ENCODE measurements around the gene ACTR3.

The ACTR3 gene

GRCh38 chr2:113854208-113854607 lies 35.7 kb upstream of the ACTR3 start:
- Histone ChIP-seq H3K9me3 (ENCODE audit: insufficient read depth, low read length, severe bottlenecking) (no peaks in the 10 kb centered on the region), H3K4me3 (ENCODE audit: low read depth in 1 of 2, low read length in 2 of 2) (no peak overlapping the region), H2AFZ (ENCODE audit: low read depth, low read length) (no peak overlapping the region), H3K27me3 (ENCODE audit: insufficient read depth, low read length, poor library complexity) (no peaks in the 10 kb centered on the region), H3K9ac (ENCODE audit: low read depth, low read length) (no peak overlapping the region), H3K79me2 (ENCODE audit: insufficient read depth, low read length) (no peaks in the 10 kb centered on the region), H4K20me1 (ENCODE audit: insufficient read depth, low read length) (no peaks in the 10 kb centered on the region), H3K4me2 (ENCODE audit: insufficient read depth, low read length) (no peak overlapping the region), H3K36me3 (ENCODE audit: insufficient read depth, low read length) (no peaks in the 10 kb centered on the region), H3K27ac (ENCODE audit: low read length) (no peak overlapping the region), H3K4me1 (ENCODE audit: insufficient read depth, low read length) (no peaks in the 10 kb centered on the region)
- ATAC-seq (ENCODE audit: insufficient read depth, low read depth) (no peak), DNase-seq (no peak)
- no peak for TF ChIP-seq EZH2 (IDR thresholded peaks at IDR 0.05; ENCODE audit: borderline replicate concordance, low read depth, low read length, severe bottlenecking)
- no peak for TF ChIP-seq CTCF (IDR thresholded peaks at IDR 0.05; ENCODE audit: borderline replicate concordance, extremely low read depth, low read length, poor library complexity, severe bottlenecking)

- no peak overlapping the region for H2AFZ ChIP-seq (ENCODE audit: low read depth, low read length)
- no peak for TF ChIP-seq EZH2 (IDR thresholded peaks at IDR 0.05; ENCODE audit: borderline replicate concordance, low read depth, low read length, severe bottlenecking)
- TF ChIP-seq CTCF (IDR thresholded peaks at IDR 0.05; ENCODE audit: borderline replicate concordance, extremely low read depth, low read length, poor library complexity, severe bottlenecking): no peak
Observed at GRCh38 chr2:113854970-113855740, 34.7 kb upstream of the ACTR3 start.

GRCh38 chr2:113857464-113857863 lies 32.4 kb upstream of the ACTR3 start:
- H3K9me3 ChIP-seq (ENCODE audit: insufficient read depth, low read length, severe bottlenecking): no peaks in the 10 kb centered on the region
- H3K36me3 ChIP-seq (ENCODE audit: insufficient read depth, low read length): no peaks in the 10 kb centered on the region
- no peak overlapping the region for H3K4me3 ChIP-seq (ENCODE audit: low read depth in 1 of 2, low read length in 2 of 2)
- TF ChIP-seq CTCF (IDR thresholded peaks at IDR 0.05; ENCODE audit: borderline replicate concordance, extremely low read depth, low read length, poor library complexity, severe bottlenecking) (no peak), EZH2 (IDR thresholded peaks at IDR 0.05; ENCODE audit: borderline replicate concordance, low read depth, low read length, severe bottlenecking) (no peak)
- ATAC-seq (ENCODE audit: insufficient read depth, low read depth) (no peak), DNase-seq (no peak)
- no peak overlapping the region for H2AFZ ChIP-seq (ENCODE audit: low read depth, low read length)
- no peaks in the 10 kb centered on the region for H3K79me2 ChIP-seq (ENCODE audit: insufficient read depth, low read length)
- no peaks in the 10 kb centered on the region for H3K4me1 ChIP-seq (ENCODE audit: insufficient read depth, low read length)
- H3K4me2 ChIP-seq (ENCODE audit: insufficient read depth, low read length): no peak overlapping the region
- no peak overlapping the region for H3K27ac ChIP-seq (ENCODE audit: low read length)
- no peaks in the 10 kb centered on the region for H4K20me1 ChIP-seq (ENCODE audit: insufficient read depth, low read length)
- no peak overlapping the region for H3K9ac ChIP-seq (ENCODE audit: low read depth, low read length)
- H3K27me3 ChIP-seq (ENCODE audit: insufficient read depth, low read length, poor library complexity): no peaks in the 10 kb centered on the region

More at GRCh38 chr2:113854970-113855740, 34.7 kb upstream of the ACTR3 start:
- Histone ChIP-seq H3K4me3 (ENCODE audit: low read depth in 1 of 2, low read length in 2 of 2) (no peak overlapping the region), H3K36me3 (ENCODE audit: insufficient read depth, low read length) (no peaks in the 10 kb centered on the region), H3K4me2 (ENCODE audit: insufficient read depth, low read length) (no peak overlapping the region), H3K79me2 (ENCODE audit: insufficient read depth, low read length) (no peaks in the 10 kb centered on the region), H3K9me3 (ENCODE audit: insufficient read depth, low read length, severe bottlenecking) (no peaks in the 10 kb centered on the region), H3K9ac (ENCODE audit: low read depth, low read length) (no peak overlapping the region), H3K27ac (ENCODE audit: low read length) (no peak overlapping the region), H3K27me3 (ENCODE audit: insufficient read depth, low read length, poor library complexity) (no peaks in the 10 kb centered on the region), H4K20me1 (ENCODE audit: insufficient read depth, low read length) (no peaks in the 10 kb centered on the region), H3K4me1 (ENCODE audit: insufficient read depth, low read length) (no peaks in the 10 kb centered on the region)
- DNase-seq: no peak
- no peak for ATAC-seq (ENCODE audit: insufficient read depth, low read depth)

All from DND-41 (cell line).